Measurements from ENCODE around the gene DMBX1. TPM values are rescaled to one million over a fixed set of nuclear protein-coding genes. Genes with fewer than 3 reads are reported as not detected.

The DMBX1 gene
- total RNA-seq, 1 experiment from 2014 or later, result 0.79 TPM

DNA sequence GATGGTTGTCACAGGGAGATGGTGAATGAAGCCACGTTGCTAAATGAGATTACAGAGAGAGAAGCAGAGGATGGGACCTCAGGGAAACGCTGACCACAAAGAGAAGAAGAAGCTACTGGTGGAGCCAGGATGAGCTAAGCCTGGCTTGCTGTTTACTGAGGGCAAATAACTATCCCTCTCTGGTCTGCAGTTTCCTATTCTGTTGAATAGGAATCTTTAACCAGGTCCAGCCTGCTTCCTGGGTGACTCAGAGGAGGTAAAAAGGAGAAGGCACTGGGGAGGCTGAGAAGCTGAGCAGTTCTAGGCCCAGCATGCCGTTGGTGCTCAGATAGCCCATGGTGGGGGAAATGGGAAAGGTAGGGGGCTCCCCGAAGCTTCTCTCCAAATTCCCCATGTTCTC lies 29.6 kb downstream of the DMBX1 start:
- no peak for TF ChIP-seq EZH2 (IDR thresholded peaks at IDR 0.05; ENCODE audit: low read depth)
- TF ChIP-seq, protein P1, sequence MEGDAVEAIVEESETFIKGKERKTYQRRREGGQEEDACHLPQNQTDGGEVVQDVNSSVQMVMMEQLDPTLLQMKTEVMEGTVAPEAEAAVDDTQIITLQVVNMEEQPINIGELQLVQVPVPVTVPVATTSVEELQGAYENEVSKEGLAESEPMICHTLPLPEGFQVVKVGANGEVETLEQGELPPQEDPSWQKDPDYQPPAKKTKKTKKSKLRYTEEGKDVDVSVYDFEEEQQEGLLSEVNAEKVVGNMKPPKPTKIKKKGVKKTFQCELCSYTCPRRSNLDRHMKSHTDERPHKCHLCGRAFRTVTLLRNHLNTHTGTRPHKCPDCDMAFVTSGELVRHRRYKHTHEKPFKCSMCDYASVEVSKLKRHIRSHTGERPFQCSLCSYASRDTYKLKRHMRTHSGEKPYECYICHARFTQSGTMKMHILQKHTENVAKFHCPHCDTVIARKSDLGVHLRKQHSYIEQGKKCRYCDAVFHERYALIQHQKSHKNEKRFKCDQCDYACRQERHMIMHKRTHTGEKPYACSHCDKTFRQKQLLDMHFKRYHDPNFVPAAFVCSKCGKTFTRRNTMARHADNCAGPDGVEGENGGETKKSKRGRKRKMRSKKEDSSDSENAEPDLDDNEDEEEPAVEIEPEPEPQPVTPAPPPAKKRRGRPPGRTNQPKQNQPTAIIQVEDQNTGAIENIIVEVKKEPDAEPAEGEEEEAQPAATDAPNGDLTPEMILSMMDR (conservative IDR thresholded peaks at IDR 0.05), result no peak

DNA sequence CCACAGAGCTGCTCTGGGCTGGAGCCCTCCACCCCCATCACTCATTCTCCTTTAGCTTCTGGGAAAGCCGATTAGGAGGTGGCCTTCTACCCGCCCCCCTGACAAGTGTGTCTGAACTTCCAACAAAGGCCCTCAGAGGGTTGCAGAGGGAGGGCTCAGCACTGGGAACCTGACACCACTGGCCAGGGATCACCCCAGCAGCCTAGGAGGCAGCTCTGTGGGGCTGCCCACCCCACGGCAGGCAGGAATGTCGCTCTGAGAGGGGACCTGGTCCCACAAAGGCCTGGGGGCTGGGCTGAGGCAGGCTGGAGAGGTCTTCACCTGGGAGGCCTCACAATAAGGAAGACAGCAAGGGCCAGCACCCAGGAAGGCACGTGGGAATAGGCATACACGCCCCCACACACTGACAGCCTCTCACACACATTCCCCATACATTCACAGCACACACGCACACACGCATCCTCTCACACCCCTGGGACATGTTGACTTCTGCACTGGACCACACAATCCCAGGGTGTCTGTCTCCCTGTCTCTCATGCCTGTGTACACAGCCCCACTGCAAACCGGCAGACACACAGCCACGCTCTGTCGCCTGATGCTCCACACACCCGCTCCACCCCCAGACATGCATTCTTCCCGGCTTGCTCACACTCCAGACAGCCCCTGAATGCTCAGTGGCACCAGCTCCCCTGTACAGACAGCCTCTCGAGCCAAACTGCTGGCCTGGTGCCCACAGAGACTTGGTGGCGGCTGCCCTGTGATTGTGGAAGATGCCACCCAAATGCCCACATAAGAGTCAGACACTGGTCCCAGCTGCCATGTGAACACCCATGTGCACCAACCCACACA lies 30.7 kb downstream of the DMBX1 start:
- Histone ChIP-seq H3K4me3 (peak overlapping the region; percentile 17; the same call in 1 of the 2 replicates), H3K36me3 (ENCODE audit: low read depth) (no peaks in the 10 kb centered on the region), H4K20me1 (ENCODE audit: insufficient read depth) (no peaks in the 10 kb centered on the region), H3K9me2 (ENCODE audit: insufficient read depth) (no peaks in the 10 kb centered on the region), H3K4me1 (replicated peaks; ENCODE audit: insufficient read depth) (peaks cover 83% of the 10 kb centered on the region), H2AFZ (peak overlapping the region; percentile 67), H3K9me3 (ENCODE audit: insufficient read depth, low read depth) (no peaks in the 10 kb centered on the region), H3K27ac (peak overlapping the region; percentile 65), H3K4me2 (peak overlapping the region; percentile 80), H3K27me3 (ENCODE audit: insufficient read depth, low read depth) (no peaks in the 10 kb centered on the region), H3K79me2 (ENCODE audit: low read depth) (no peaks in the 10 kb centered on the region), H3F3A (ENCODE audit: insufficient read depth, low read depth) (peaks cover 52% of the 10 kb centered on the region)
- POLR2A ChIA-PET (ENCODE audit: unreplicated experiment), result interaction anchor here (0.6 kb wide), 3 partner anchors 9 to 200 kb away, joined by 3 to 5 read pairs (median 3); no protein-coding TSS in a partner anchor
- BruUV-seq (replicated peaks), result no TSS peak
- TF ChIP-seq, protein P1 (conservative IDR thresholded peaks at IDR 0.05), result no peak
- TF ChIP-seq EZH2 (IDR thresholded peaks at IDR 0.05; ENCODE audit: low read depth), result no peak
- CTCF ChIA-PET, result interaction anchor here (1.3 kb wide), 1 partner anchor 32 kb away, joined by 8 read pairs; no protein-coding TSS in a partner anchor
- DNase-seq, result peak; percentile 85 to 91
- intact Hi-C loops (cut with micrococcal nuclease; ENCODE audit: unreplicated experiment), result loop anchor here (1.0 to 5.0 kb wide), 3 partner anchors 31 to 188 kb away; partner anchors contain the start of gene DMBX1

More for the DNA sequence above, 29.6 kb downstream of the DMBX1 start:
- Histone ChIP-seq H3K27ac (no peak overlapping the region), H3K79me2 (ENCODE audit: low read depth) (no peaks in the 10 kb centered on the region), H3K36me3 (ENCODE audit: low read depth) (no peaks in the 10 kb centered on the region), H4K20me1 (ENCODE audit: insufficient read depth) (no peaks in the 10 kb centered on the region), H3K27me3 (ENCODE audit: insufficient read depth, low read depth) (no peaks in the 10 kb centered on the region), H3K9me2 (ENCODE audit: insufficient read depth) (no peaks in the 10 kb centered on the region), H3K4me2 (peak overlapping the region; percentile 20; the same call in 1 of the 2 replicates), H3F3A (ENCODE audit: insufficient read depth, low read depth) (peaks cover 52% of the 10 kb centered on the region), H3K9me3 (ENCODE audit: insufficient read depth, low read depth) (no peaks in the 10 kb centered on the region), H3K4me1 (replicated peaks; ENCODE audit: insufficient read depth) (peaks cover 83% of the 10 kb centered on the region), H2AFZ (no peak overlapping the region), H3K4me3 (no peak overlapping the region)
- POLR2A ChIA-PET (ENCODE audit: unreplicated experiment), result interaction anchor here (0.5 kb wide), 1 partner anchor 78 kb away, joined by 4 read pairs; no protein-coding TSS in a partner anchor
- CTCF ChIA-PET, result interaction anchor here (1.3 kb wide), 1 partner anchor 31 kb away, joined by 8 read pairs; no protein-coding TSS in a partner anchor
- intact Hi-C loops (cut with micrococcal nuclease; ENCODE audit: unreplicated experiment), result no loop called here
- DNase-seq, result peak in 1 of 2 experiments; percentile 36
- BruUV-seq (replicated peaks), result no TSS peak

DNA sequence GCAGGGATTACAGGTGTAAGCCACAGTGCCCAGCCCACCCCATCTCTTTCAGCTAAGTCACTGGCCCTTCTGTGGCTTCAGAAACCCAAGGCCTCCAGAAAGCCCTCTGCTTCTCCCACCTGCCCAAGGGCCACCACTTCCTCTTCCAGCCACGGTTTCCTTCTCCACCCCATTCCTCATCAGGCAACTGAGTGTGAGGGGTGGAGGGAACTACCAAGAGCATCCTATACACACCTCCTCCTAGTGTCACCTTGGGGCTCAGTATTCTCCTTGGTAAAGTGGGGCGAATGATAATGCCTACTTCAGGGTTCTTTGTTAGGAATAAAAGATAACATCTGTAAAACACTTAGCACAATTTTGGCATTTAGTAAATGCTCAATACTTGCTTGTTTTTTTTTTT lies 31.8 kb downstream of the DMBX1 start:
- no peak overlapping the region for H3K4me3 ChIP-seq
- no peak overlapping the region for H2AFZ ChIP-seq
- peaks cover 72% of the 10 kb centered on the region for H3K4me1 ChIP-seq (replicated peaks; ENCODE audit: insufficient read depth)
- no peak for DNase-seq
- no peaks in the 10 kb centered on the region for H3K36me3 ChIP-seq (ENCODE audit: low read depth)
- H3F3A ChIP-seq (ENCODE audit: insufficient read depth, low read depth), result peaks cover 47% of the 10 kb centered on the region
- CTCF ChIA-PET, result no interaction called here
- BruUV-seq (replicated peaks), result no TSS peak
- H3K4me2 ChIP-seq, result peak overlapping the region; percentile 80; the same call in 1 of the 2 replicates
- no peaks in the 10 kb centered on the region for H3K9me3 ChIP-seq (ENCODE audit: insufficient read depth, low read depth)
- H3K9me2 ChIP-seq (ENCODE audit: insufficient read depth), result no peaks in the 10 kb centered on the region
- no peak for TF ChIP-seq EZH2 (IDR thresholded peaks at IDR 0.05; ENCODE audit: low read depth)
- TF ChIP-seq, protein P1 (conservative IDR thresholded peaks at IDR 0.05), result no peak
- peak overlapping the region; percentile 65 for H3K27ac ChIP-seq
- no peaks in the 10 kb centered on the region for H3K79me2 ChIP-seq (ENCODE audit: low read depth)
- POLR2A ChIA-PET (ENCODE audit: unreplicated experiment), result no interaction called here
- no peaks in the 10 kb centered on the region for H3K27me3 ChIP-seq (ENCODE audit: insufficient read depth, low read depth)
- H4K20me1 ChIP-seq (ENCODE audit: insufficient read depth), result no peaks in the 10 kb centered on the region
- intact Hi-C loops (cut with micrococcal nuclease; ENCODE audit: unreplicated experiment), result loop anchor here (2.0 to 5.0 kb wide), 2 partner anchors 89 to 189 kb away; no protein-coding TSS in a partner anchor
